HCT116 (cell line): ENCODE results near the gene TPMT. TPM values are rescaled to one million over a fixed set of nuclear protein-coding genes. Genes with fewer than 3 reads are reported as not detected.

Experiments used
- ATAC-seq: fragments of 200-7000 bp; cut with Tn5 transposase; 2 replicates; pipeline ENCODE4 v1.9.1; 2020; ENCODE audit warnings: mild to moderate bottlenecking, moderate library complexity
- BruUV-seq: library from RNA; stranded (reverse); fragments of 400-500 nt; replicated peaks from 2 replicates; lab custom pipeline; 2021; lab: Mats Ljungman, UMichigan
- CTCF ChIA-PET: fragments of 300-600 bp; sonication (Branson Sonifier 250); formaldehyde crosslinking; loops from one replicate; lab custom pipeline; 2021; ENCODE audit warnings: antibody characterized with exemption; lab: Charles Lee
- POLR2A ChIA-PET: fragments of 300-600, 350-600 bp; sonication (Branson Sonifier 250); formaldehyde crosslinking; loops from one replicate; lab custom pipeline; 2021; ENCODE audit warnings: antibody characterized with exemption; lab: Charles Lee
- RAD21 ChIA-PET, 2 experiments: fragments of 300-600 bp; sonication (Branson Sonifier 250); formaldehyde crosslinking; loops; one replicate each; lab custom pipeline; 2023; ENCODE audit warnings: low total read pairs in 2 of 2; ENCODE audit not compliant: uncharacterized antibody in 2 of 2, unreplicated experiment in 2 of 2, low non-redundant PET in 1 of 2; lab: Charles Lee
- DNase-seq: peaks from one replicate; pipeline ENCODE4 v3.0.0-alpha.2; 2010; ENCODE audit warnings: low read depth, low spot score
- H2AFZ ChIP-seq: fragments of 200-600 bp; shearing (Covaris generic), sonication (generic); 2 replicates; pipeline ENCODE4 v1.6.1; 2017; ENCODE audit warnings: low read depth, mixed run types, mixed read lengths, antibody characterized with exemption, low read length; ENCODE audit not compliant: poor library complexity, severe bottlenecking
- H3K27ac ChIP-seq: 2 replicates; pipeline ENCODE4 v1.5.1; 2012; ENCODE audit warnings: low read depth, low read length
- H3K27me3 ChIP-seq: fragments of 200-600 bp; sonication (generic); 2 replicates; pipeline ENCODE4 v1.6.1; 2016; ENCODE audit warnings: mixed run types, low read length, mixed read lengths; ENCODE audit not compliant: insufficient read depth
- H3K36me3 ChIP-seq, 2 experiments: fragments of 200-500 bp in 1 of 2; fragments of 200-600 bp in 1 of 2; sonication (Bioruptor generic) in 1 of 2; sonication (generic) in 1 of 2; 2 replicates each; pipeline versions ENCODE4 v1.5.1 to v1.6.1; 2014 to 2016; ENCODE audit warnings: low read length in 2 of 2, inconsistent platforms in 1 of 2, mixed read lengths in 1 of 2, mixed run types in 1 of 2; ENCODE audit not compliant: insufficient read depth in 2 of 2, control insufficient read depth in 1 of 2
- H3K4me1 ChIP-seq, 2 experiments: fragments of 200-600 bp in 1 of 2; sonication (generic) in 1 of 2; 2 replicates each; pipeline versions ENCODE4 v1.5.1 to v1.6.1; 2012 to 2017; ENCODE audit warnings: low read length in 2 of 2, inconsistent platforms in 1 of 2, mild to moderate bottlenecking in 1 of 2, mixed read lengths in 1 of 2, mixed run types in 1 of 2, moderate library complexity in 1 of 2; ENCODE audit not compliant: insufficient read depth in 2 of 2, control insufficient read depth in 1 of 2
- H3K4me2 ChIP-seq: fragments of 200-600 bp; sonication (generic); 2 replicates; pipeline ENCODE4 v1.6.1; 2017; ENCODE audit warnings: mixed run types, low read length, mixed read lengths
- H3K4me3 ChIP-seq, 2 experiments: fragments of 200-600 bp in 1 of 2; sonication (generic) in 1 of 2; replicated peaks in 1 of 2; 2 replicates each; pipeline ENCODE4 v1.5.1; 2011 to 2016; ENCODE audit warnings: low read length in 2 of 2, control low read depth in 1 of 2, low read depth in 1 of 2, mild to moderate bottlenecking in 1 of 2, mixed read lengths in 1 of 2, mixed run types in 1 of 2
- H3K79me2 ChIP-seq: fragments of 200-600 bp; sonication (generic); 2 replicates; pipeline ENCODE4 v1.6.1; 2017; ENCODE audit warnings: mild to moderate bottlenecking, mixed run types, low read length, moderate library complexity, mixed read lengths; ENCODE audit not compliant: insufficient read depth
- H3K9ac ChIP-seq: fragments of 200-600 bp; sonication (generic); 2 replicates; pipeline ENCODE4 v1.6.1; 2016; ENCODE audit warnings: low read length, mixed read lengths
- H3K9me2 ChIP-seq: fragments of 200-600 bp; sonication (generic), shearing (Covaris generic); 2 replicates; pipeline ENCODE4 v1.6.1; 2017; ENCODE audit warnings: mixed run types, mild to moderate bottlenecking, moderate library complexity; ENCODE audit not compliant: insufficient read depth
- H3K9me3 ChIP-seq, 2 experiments: fragments of 200-500 bp in 1 of 2; fragments of 200-600 bp in 1 of 2; sonication (Bioruptor generic) in 1 of 2; sonication (generic) in 1 of 2; 2 replicates each; pipeline ENCODE4 v1.6.1; 2014 to 2017; ENCODE audit warnings: low read length in 2 of 2, mixed read lengths in 2 of 2, inconsistent platforms in 1 of 2, low read depth in 1 of 2, mild to moderate bottlenecking in 1 of 2, mixed run types in 1 of 2, moderate library complexity in 1 of 2; ENCODE audit not compliant: control insufficient read depth in 1 of 2, insufficient read depth in 1 of 2
- H4K20me1 ChIP-seq: fragments of 200-600 bp; sonication (generic), shearing (Covaris generic); 2 replicates; pipeline ENCODE4 v1.6.1; 2017; ENCODE audit warnings: mixed run types, mild to moderate bottlenecking, moderate library complexity; ENCODE audit not compliant: insufficient read depth
- ATF3 ChIP-seq: IDR thresholded peaks from 2 replicates; pipeline ENCODE4 v1.6.1; 2012
- CBX3 ChIP-seq: IDR thresholded peaks from 2 replicates; pipeline ENCODE4 v1.6.1; 2012; ENCODE audit warnings: low read depth
- CEBPB ChIP-seq: IDR thresholded peaks from 2 replicates; pipeline ENCODE4 v1.6.1; 2012; ENCODE audit warnings: low read depth
- CTCF ChIP-seq, 3 experiments: fragments of 200-600 bp in 1 of 3; sonication (generic) in 1 of 3; IDR thresholded peaks in 2 of 3; conservative IDR thresholded peaks in 1 of 3; 2 replicates each; pipeline ENCODE4 v1.5.1; 2012 to 2017; ENCODE audit warnings: low read depth in 2 of 3, low read length in 2 of 3, antibody characterized with exemption in 1 of 3, borderline replicate concordance in 1 of 3, control low read depth in 1 of 3, mild to moderate bottlenecking in 1 of 3, mixed read lengths in 1 of 3, mixed run types in 1 of 3, moderate library complexity in 1 of 3; ENCODE audit not compliant: insufficient read depth in 1 of 3
- EGR1 ChIP-seq: IDR thresholded peaks from 2 replicates; pipeline ENCODE4 v1.6.1; 2012; ENCODE audit warnings: low read depth
- ELF1 ChIP-seq: IDR thresholded peaks from 2 replicates; pipeline ENCODE4 v1.6.1; 2012; ENCODE audit warnings: low read depth, borderline replicate concordance
- EZH2 ChIP-seq: fragments of 200-600 bp; sonication (generic); IDR thresholded peaks from 2 replicates; pipeline ENCODE4 v1.6.1; 2017; ENCODE audit warnings: antibody characterized with exemption, mixed run types
- EZH2phosphoT487 ChIP-seq: fragments of 200-600 bp; IDR thresholded peaks from 2 replicates; pipeline ENCODE4 v1.6.1; 2018; ENCODE audit warnings: antibody characterized with exemption, borderline replicate concordance
- FOSL1 ChIP-seq: IDR thresholded peaks from 2 replicates; pipeline ENCODE4 v1.6.1; 2012; ENCODE audit warnings: low read depth
- POLR2A ChIP-seq: IDR thresholded peaks from 2 replicates; pipeline ENCODE4 v1.7.0; 2011; ENCODE audit warnings: borderline replicate concordance; ENCODE audit not compliant: insufficient read depth, insufficient read length; ENCODE audit errors: extremely low read depth
- POLR2AphosphoS5 ChIP-seq: IDR thresholded peaks from 2 replicates; pipeline ENCODE4 v1.6.1; 2011; ENCODE audit warnings: mild to moderate bottlenecking, low read depth, low read length, moderate library complexity
- RAD21 ChIP-seq: IDR thresholded peaks from 2 replicates; pipeline ENCODE4 v1.6.1; 2012; ENCODE audit warnings: low read depth, mild to moderate bottlenecking
- REST ChIP-seq: IDR thresholded peaks from 2 replicates; pipeline ENCODE4 v1.6.1; 2012; ENCODE audit warnings: low read depth
- SIN3A ChIP-seq: IDR thresholded peaks from 2 replicates; pipeline ENCODE4 v1.6.1; 2012; ENCODE audit warnings: low read depth
- SP1 ChIP-seq: IDR thresholded peaks from 2 replicates; pipeline ENCODE4 v1.6.1; 2012; ENCODE audit warnings: low read depth
- SRF ChIP-seq: IDR thresholded peaks from 2 replicates; pipeline ENCODE4 v1.6.1; 2012; ENCODE audit warnings: low read depth
- TCF7L2 ChIP-seq: IDR thresholded peaks from 2 replicates; pipeline ENCODE4 v1.7.0; 2011; ENCODE audit warnings: borderline replicate concordance, inconsistent platforms; ENCODE audit not compliant: insufficient read depth, insufficient read length; ENCODE audit errors: extremely low read depth
- YY1 ChIP-seq: IDR thresholded peaks from 2 replicates; pipeline ENCODE4 v1.6.1; 2011; ENCODE audit warnings: low read length, low read depth, moderate library complexity, mild to moderate bottlenecking; ENCODE audit not compliant: insufficient replicate concordance; ENCODE audit errors: extremely low read depth
- ZFX ChIP-seq: fragments of 450-650 bp; IDR thresholded peaks from 2 replicates; pipeline ENCODE4 v1.6.1; 2017
- ZNF274 ChIP-seq: fragments of 200-500 bp; sonication (Bioruptor generic); IDR thresholded peaks from 2 replicates; pipeline ENCODE4 v1.6.1; 2014; ENCODE audit warnings: mild to moderate bottlenecking, low read depth, low read length, inconsistent platforms
- intact Hi-C: fragments of 100-400 bp; cut with micrococcal nuclease; formaldehyde crosslinking; loops from 2 replicates; pipeline ENCODE4 v1.10.0; 2022
- total RNA-seq: library from RNA; stranded (reverse); gene quantifications from one replicate; pipeline ENCODE4 v1.2.1, GENCODE V29; 2021; ENCODE audit not compliant: unreplicated experiment

The TPMT gene
- total RNA-seq, 1 experiment from 2014 or later = 10.1 TPM

- ATAC-seq (no peak), DNase-seq (no peak)
- no peaks in the 10 kb centered on the region for H3K4me1 ChIP-seq
- no peak overlapping the region for H3K4me3 ChIP-seq
- RAD21 ChIA-PET = no interaction called here
- H3K9me2 ChIP-seq = no peaks in the 10 kb centered on the region
- POLR2A ChIA-PET = no interaction called here
- no peaks in the 10 kb centered on the region for H4K20me1 ChIP-seq
- H3K4me2 ChIP-seq = no peak overlapping the region
- no peak overlapping the region for H2AFZ ChIP-seq
- no peaks in the 10 kb centered on the region for H3K79me2 ChIP-seq
- CTCF ChIA-PET = no interaction called here
- TF ChIP-seq ZFX (no peak), YY1 (no peak), ZNF274 (no peak), TCF7L2 (no peak), CBX3 (no peak), ATF3 (no peak), RAD21 (no peak), CTCF (IDR thresholded peaks at IDR 0.05 in 2 of 3, conservative IDR thresholded peaks at IDR 0.05 in 1 of 3; ENCODE audit: borderline replicate concordance in 1 of 3, insufficient read depth in 1 of 3, low read depth in 2 of 3, low read length in 2 of 3) (no peak), SRF (no peak), EGR1 (no peak), CEBPB (no peak), EZH2phosphoT487 (no peak), SIN3A (no peak), REST (no peak), SP1 (no peak), POLR2A (no peak), EZH2 (no peak), FOSL1 (no peak), ELF1 (no peak), POLR2AphosphoS5 (no peak)
- intact Hi-C loops = no loop called here
- peaks cover 2 to 17% of the 10 kb centered on the region in 2 experiments; a peak in 3 of 4 replicates for H3K36me3 ChIP-seq
- H3K9me3 ChIP-seq = no peaks in the 10 kb centered on the region; a peak in 1 of 4 replicates
- no peak overlapping the region for H3K27ac ChIP-seq
- H3K9ac ChIP-seq = no peak overlapping the region
- no TSS peak for BruUV-seq
- H3K27me3 ChIP-seq = no peaks in the 10 kb centered on the region
These were observed 11.6 kb upstream of the TPMT start for GRCh38 chr6:18166312-18167036.
